Ramos (cell line): ENCODE results near the gene CNTNAP3.
"Not testable (repeated sequence)": the region's sequence is repeated elsewhere in the genome, so short reads cannot be mapped to it uniquely, and the experiment has no call there.

Source experiments
- in situ Hi-C: fragments of 300-500 bp; cut with MboI; formaldehyde crosslinking; loops from one replicate; pipeline ENCODE4 v1.14.3; 2022; ENCODE audit warnings: low sequenced_read_pairs; ENCODE audit not compliant: unreplicated experiment

Gene CNTNAP3

DNA sequence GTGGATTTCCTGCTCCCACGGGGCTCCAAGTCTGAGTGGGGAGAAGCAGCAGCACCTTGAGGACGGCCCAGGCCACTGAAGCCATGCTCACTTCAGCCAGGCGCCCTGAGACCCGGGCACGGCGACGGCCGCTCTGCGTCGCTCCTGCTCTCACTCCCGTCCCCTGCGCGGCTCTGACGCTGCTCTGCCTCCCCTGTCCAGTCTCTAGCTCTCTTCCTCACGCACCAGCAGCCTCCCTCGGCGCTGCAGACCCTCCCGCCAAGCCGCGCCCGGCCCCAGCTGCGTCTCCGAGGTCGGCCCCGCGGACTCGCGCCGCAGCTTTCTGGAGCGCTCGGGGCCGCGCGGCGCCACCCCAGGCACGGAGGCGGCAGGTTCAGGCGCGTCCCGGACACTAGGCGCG is at the start of gene CNTNAP3:
CNTNAP3 (minus strand) TSS at position 188 of the 400 bp plus-strand sequence; CDS start at position 85, 103 bp downstream.
- in situ Hi-C loops: not testable (repeated sequence)

DNA sequence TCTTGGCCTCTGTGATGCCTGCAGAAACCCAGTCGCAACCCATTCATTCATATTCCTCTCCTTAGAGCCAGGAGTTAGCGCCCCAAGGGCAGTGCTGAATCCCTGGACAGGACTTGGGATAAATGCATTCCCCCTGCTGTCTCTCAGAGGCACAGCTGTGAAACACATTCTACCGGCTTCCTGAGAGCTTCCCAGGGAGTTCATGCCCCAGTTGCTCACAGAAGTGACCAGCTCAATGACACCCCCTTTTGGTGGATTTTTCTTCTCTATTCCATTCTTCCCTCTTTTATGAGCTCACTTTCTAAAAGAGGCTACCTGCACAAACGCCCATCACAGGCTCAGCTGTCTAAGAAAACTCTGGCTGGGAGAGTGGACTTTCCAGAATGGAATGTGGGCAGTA is 8.0 kb downstream of the CNTNAP3 start:
- in situ Hi-C loops: not testable (repeated sequence)

GRCh38 chr9:39242513-39242912 is 45.5 kb downstream of the CNTNAP3 start:
- in situ Hi-C loops: not testable (repeated sequence)

- in situ Hi-C loops: not testable (repeated sequence)
Observed at GRCh38 chr9:39232130-39232991, 55.6 kb downstream of the CNTNAP3 start.

GRCh38 chr9:39215976-39216375 is 72.0 kb downstream of the CNTNAP3 start:
- in situ Hi-C loops: not testable (repeated sequence)

DNA sequence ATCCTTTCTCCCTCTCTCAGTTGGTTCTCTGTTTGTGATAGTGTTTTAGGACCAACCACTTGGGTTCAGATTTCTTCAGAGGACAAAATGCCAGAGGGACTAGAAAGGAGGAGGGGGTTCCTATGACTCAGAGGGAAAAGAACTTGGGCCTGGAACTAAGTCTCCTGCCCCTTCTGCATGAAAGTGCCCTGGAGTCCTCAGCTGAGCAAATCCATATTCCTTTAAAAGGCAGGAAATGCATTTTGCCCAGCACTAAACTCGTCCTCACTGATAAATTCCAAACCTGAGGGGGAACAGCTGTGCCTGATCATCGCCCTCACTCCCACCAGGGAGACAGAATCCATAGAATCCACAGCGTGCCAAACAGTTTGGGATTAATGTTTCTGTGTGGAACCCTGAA is 78.2 kb downstream of the CNTNAP3 start:
- in situ Hi-C loops: not testable (repeated sequence)

GRCh38 chr9:39206643-39207042 is 81.3 kb downstream of the CNTNAP3 start:
- in situ Hi-C loops: not testable (repeated sequence)

DNA sequence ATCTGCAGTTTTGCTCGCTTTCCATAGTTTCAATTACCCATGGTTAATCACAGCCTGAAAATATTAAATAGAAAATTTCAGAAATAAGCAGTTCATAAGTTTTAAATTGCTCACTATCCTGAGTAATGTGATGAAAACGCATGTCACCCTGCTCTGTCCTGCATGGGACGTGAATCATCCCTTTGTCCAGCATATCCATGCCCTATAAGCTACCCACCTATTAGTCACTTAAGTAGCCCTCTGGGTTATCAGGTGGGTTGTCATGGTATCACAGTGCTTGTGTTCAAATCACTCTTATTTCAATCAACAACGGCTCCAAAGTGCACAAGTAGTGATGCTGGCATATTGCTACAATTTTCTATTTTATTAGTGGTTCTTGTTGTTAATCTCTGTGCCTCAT is 82.1 kb downstream of the CNTNAP3 start:
- in situ Hi-C loops: not testable (repeated sequence)

DNA sequence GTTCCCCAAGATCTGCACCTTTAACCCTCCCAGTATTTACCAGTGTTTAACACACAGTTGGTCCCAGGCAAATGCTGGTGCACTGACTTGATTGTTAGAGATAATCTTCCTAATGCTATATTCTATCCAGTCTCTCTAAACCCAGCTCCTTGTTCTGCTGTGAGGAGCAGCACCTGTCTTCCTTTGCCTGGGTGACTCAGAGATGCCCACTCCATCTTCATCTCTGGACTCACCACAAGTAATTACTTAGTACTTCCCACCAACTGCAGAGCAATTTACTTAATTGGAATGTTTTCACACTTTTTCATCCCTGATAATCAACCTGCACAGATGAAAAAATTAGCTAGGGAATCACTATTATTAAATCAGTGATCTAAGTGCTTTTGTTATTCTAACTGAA is 87.6 kb downstream of the CNTNAP3 start:
- in situ Hi-C loops: not testable (repeated sequence)

DNA sequence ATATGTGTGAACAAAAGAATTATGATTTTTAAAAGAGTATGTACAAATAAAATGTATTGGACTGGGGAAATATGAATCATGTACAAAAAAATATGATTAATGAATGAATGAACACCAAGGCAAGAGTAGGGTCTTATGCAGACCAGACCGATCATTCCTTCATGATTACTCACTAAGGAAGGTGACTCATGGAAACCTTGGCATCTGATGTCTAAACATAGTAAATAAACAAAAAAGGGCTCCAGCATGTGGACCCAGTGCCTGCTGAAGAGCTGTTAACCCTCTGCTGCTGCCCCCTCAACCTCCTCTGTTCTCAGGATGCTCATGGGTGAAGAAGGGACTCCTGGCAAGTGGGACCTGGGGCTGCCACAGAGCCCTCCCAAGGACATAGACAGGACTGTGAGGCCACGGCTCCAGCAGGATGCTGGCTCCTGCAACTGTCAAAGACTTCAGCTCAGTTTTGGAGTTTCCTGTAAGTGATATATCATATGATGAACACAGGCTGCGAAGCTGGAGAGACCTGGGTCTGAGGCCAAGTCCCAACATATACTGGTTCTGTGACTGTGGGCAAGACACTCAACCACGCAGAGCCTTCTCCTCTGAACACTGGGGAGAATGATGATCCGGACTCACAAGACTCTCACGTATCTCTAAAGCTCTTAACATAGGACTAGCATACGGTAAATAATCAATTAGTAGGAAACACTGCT is 89.8 kb downstream of the CNTNAP3 start:
- in situ Hi-C loops: not testable (repeated sequence)

DNA sequence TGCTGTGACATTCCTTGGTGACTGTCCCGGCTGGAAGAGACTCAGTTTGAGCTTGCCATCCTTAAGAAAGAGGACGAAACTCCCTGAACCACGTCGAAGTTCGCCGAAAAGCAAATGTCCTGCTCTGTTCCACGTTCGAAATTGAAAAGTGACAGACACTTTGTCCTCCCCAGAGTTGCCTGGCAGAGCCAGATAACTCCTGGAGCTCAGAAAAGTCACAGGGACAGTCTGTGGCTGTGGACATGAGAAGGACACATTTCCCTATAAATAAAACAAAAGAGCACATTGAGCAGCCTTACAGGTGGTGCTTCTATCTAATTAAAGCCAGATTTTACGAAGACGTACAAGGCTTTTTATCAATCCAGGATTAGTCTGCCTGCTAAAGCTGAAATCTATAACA is 116.6 kb downstream of the CNTNAP3 start:
- in situ Hi-C loops: not testable (repeated sequence)

DNA sequence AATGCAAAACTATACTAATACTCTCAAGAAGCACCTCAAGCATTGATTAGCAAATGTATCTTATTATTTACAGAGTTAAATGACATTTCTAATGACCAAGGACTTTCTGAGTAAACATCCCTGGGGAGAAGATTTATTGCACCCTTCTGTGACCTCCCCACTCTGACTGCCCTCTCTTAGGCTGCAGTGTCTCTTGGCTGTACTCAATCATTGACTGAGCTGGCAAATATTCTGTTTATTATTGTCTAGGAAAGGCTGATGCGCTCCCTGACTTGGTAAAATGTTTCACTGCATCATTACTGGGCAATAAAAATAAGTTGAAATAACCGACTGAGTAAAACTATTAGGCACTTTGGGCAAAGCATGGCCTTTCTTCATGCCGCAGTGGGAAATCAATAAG is 130.3 kb downstream of the CNTNAP3 start:
- in situ Hi-C loops: not testable (repeated sequence)

DNA sequence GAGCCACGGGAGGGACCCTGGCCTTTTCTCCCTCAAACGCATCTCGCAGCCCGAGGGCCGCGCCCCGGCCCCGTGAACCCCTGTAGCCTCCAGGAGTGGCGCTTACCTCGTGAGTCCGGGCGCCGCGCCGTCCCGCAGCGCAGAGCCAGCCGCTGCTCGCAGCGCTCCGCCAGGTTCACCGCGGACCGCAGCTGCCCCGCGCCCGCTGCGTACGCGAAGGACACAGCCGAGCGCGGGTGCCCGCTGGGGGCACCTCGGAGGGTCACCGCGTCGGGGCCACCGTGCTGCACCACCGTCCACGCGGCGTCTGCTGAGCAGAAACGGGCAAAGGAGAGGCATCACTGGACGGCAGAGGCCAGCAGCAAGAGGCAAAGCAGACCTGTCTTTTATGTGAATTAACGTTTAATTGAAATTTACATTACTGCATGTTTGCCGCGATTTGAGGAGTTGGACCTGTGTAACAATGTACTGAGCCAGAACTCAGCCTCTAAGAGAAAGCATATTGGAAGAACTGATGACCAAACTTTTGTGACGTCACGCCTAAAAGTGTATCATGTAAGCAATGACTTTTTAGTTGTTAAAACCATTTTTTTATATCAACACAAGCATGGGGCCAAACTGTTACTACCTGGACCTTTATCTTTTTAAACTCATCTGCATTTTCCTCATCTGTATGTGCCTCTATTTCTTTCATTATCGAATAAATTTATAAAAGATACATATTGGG is 155.0 kb downstream of the CNTNAP3 start:
- in situ Hi-C loops: not testable (repeated sequence)

DNA sequence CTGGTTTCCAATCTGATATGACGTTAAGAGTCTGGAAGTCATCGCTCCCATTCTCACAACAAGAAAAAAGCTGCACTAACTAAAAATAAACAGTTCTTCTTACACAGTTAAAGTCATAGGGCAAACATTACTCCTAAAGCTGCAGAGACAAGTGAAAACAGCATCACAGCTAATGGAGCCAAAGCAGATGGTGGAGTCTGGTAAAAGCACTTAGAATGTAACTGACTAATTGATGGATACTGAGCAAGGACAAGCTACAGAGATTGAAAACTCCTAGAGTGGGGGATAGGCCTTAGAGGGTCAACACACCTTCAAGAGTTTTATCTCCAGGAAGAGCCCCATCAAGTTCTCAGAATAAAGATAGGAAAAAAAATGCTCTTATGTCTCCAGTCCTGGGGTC is 166.6 kb downstream of the CNTNAP3 start:
- in situ Hi-C loops: not testable (repeated sequence)

DNA sequence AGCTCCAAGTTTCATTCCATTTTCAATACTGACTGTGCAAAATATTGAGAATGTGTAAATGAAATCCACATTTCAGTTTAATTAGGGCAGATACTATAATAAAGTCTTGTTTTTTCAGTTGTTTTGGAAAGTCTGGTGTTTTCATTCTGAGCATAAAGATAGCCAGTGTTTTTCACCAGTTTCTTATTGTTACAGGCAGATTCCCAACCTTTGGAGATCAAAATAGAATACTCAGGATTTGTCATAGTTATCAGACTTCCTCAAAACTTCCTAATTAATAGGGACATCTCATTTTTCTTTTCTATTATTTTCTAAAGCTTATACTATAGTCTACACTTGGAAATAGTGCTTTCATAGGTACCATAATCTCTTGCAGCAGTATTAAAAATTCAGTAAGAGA is 176.2 kb downstream of the CNTNAP3 start:
- in situ Hi-C loops: not testable (repeated sequence)

- in situ Hi-C loops: no loop called here
Observed at GRCh38 chr9:39108145-39108544, 179.8 kb downstream of the CNTNAP3 start.

GRCh38 chr9:39097208-39097607 is 190.8 kb downstream of the CNTNAP3 start:
- in situ Hi-C loops: not testable (repeated sequence)

DNA sequence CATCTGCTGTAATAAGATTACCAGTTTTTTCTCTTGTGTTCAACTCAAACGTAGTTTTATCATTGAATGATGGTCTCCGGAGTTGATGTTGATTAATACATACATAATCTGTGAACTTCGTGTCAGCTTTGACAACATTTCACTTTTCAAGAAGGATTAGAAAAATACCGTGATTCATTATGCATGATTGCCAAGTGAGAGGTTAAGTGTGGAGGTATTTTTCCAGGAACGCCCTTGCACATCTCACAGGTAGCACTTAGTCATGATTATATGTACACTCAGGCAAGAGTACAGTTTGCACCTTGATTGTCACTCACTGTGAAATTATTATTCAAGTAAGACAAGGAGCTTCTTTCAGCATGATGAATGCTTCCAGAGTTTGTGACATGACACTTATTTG is 202.7 kb downstream of the CNTNAP3 start:
- in situ Hi-C loops: not testable (repeated sequence)

- in situ Hi-C loops: not testable (repeated sequence)
Observed at GRCh38 chr9:39082574-39082973, 205.4 kb downstream of the CNTNAP3 start.

- in situ Hi-C loops: not testable (repeated sequence)
Observed at GRCh38 chr9:39080081-39080480, 207.9 kb downstream of the CNTNAP3 start.
